IMR-90 (cell line): ENCODE results near the gene PRSS56. TPM values are rescaled to one million over a fixed set of nuclear protein-coding genes. Genes with fewer than 3 reads are reported as not detected.

Experiments used
- ATAC-seq: fragments of 200-7000 bp; cut with Tn5 transposase; 2 replicates; pipeline ENCODE4 v1.9.1; 2020; ENCODE audit warnings: low read depth, mild to moderate bottlenecking, moderate library complexity
- BruUV-seq: library from RNA; stranded (reverse); fragments of 400-500 nt; replicated peaks from 2 replicates; lab custom pipeline; 2021; lab: Mats Ljungman, UMichigan
- CTCF ChIA-PET: fragments of 300-600 bp; formaldehyde crosslinking; extraction: SDS; loops from one replicate; lab custom pipeline; 2021; ENCODE audit warnings: antibody characterized with exemption; lab: Yijun Ruan, JAX
- POLR2A ChIA-PET: fragments of 300-600 bp; sonication (Branson Sonifier 250); formaldehyde crosslinking; loops from one replicate; lab custom pipeline; 2022; ENCODE audit warnings: antibody characterized with exemption; ENCODE audit not compliant: unreplicated experiment; lab: Charles Lee
- DNase-seq: peaks from one replicate; pipeline ENCODE4 v3.0.0; 2013
- H2AFZ ChIP-seq: replicated peaks from 2 replicates; pipeline ENCODE3; 2013; ENCODE audit warnings: low read length, mild to moderate bottlenecking; ENCODE audit not compliant: poor library complexity
- H2AK5ac ChIP-seq: 2 replicates; pipeline ENCODE4 v1.6.1; 2013; ENCODE audit warnings: low read depth, low read length, inconsistent platforms
- H2AK9ac ChIP-seq: replicated peaks from 2 replicates; pipeline ENCODE3; 2013; ENCODE audit warnings: mild to moderate bottlenecking, low read depth, low read length, moderate library complexity; ENCODE audit not compliant: poor library complexity
- H2BK120ac ChIP-seq: 2 replicates; pipeline ENCODE4 v1.6.1; 2013; ENCODE audit warnings: low read depth, low read length, inconsistent platforms
- H2BK15ac ChIP-seq: 3 replicates; pipeline ENCODE4 v1.6.1; 2013; ENCODE audit warnings: low read depth, low read length, inconsistent platforms
- H2BK20ac ChIP-seq: 2 replicates; pipeline ENCODE4 v1.6.1; 2013; ENCODE audit warnings: low read depth, mild to moderate bottlenecking, inconsistent platforms, low read length, moderate library complexity
- H2BK5ac ChIP-seq: 2 replicates; pipeline ENCODE4 v1.6.1; 2013; ENCODE audit warnings: mild to moderate bottlenecking, low read depth, low read length, inconsistent platforms; ENCODE audit not compliant: poor library complexity, severe bottlenecking
- H3K14ac ChIP-seq: replicated peaks from 2 replicates; pipeline ENCODE4 v1.6.1; 2013; ENCODE audit warnings: low read depth, low read length, inconsistent platforms
- H3K18ac ChIP-seq: 2 replicates; pipeline ENCODE4 v1.6.1; 2013; ENCODE audit warnings: low read depth, low read length, control low read depth
- H3K23ac ChIP-seq: 2 replicates; pipeline ENCODE4 v1.6.1; 2013; ENCODE audit warnings: low read depth, low read length, inconsistent platforms
- H3K27ac ChIP-seq: 2 replicates; pipeline ENCODE4 v1.5.1; 2013; ENCODE audit warnings: mild to moderate bottlenecking, control low read depth, low read length; ENCODE audit not compliant: insufficient read depth
- H3K27me3 ChIP-seq: 2 replicates; pipeline ENCODE4 v1.6.1; 2013; ENCODE audit warnings: low read length; ENCODE audit not compliant: control insufficient read depth, insufficient read depth
- H3K36me3 ChIP-seq: 2 replicates; pipeline ENCODE4 v1.6.1; 2013; ENCODE audit warnings: low read length, mixed read lengths; ENCODE audit not compliant: control insufficient read depth, insufficient read depth
- H3K4ac ChIP-seq: 2 replicates; pipeline ENCODE4 v1.6.1; 2013; ENCODE audit warnings: low read depth, low read length, inconsistent platforms
- H3K4me1 ChIP-seq: 2 replicates; pipeline ENCODE4 v1.6.1; 2013; ENCODE audit warnings: low read length, mixed read lengths; ENCODE audit not compliant: control insufficient read depth, insufficient read depth
- H3K4me2 ChIP-seq: 2 replicates; pipeline ENCODE4 v1.6.1; 2013; ENCODE audit warnings: low read depth, mild to moderate bottlenecking, control low read depth, low read length, moderate library complexity
- H3K4me3 ChIP-seq: 2 replicates; pipeline ENCODE4 v1.5.1; 2013; ENCODE audit warnings: low read depth, mild to moderate bottlenecking, control low read depth, low read length, moderate library complexity; ENCODE audit not compliant: insufficient read depth
- H3K56ac ChIP-seq: 2 replicates; pipeline ENCODE4 v1.6.1; 2013; ENCODE audit warnings: low read length, inconsistent platforms; ENCODE audit not compliant: insufficient read depth; ENCODE audit errors: extremely low read depth
- H3K79me1 ChIP-seq, 2 experiments: 2 replicates each; pipeline ENCODE4 v1.6.1; 2013; ENCODE audit warnings: low read length in 2 of 2, inconsistent platforms in 1 of 2, low read depth in 1 of 2
- H3K9ac ChIP-seq: 2 replicates; pipeline ENCODE4 v1.6.1; 2013; ENCODE audit warnings: low read depth, low read length, control low read depth
- H3K9me1 ChIP-seq: 2 replicates; pipeline ENCODE4 v1.6.1; 2013; ENCODE audit warnings: low read length, inconsistent platforms; ENCODE audit not compliant: insufficient read depth
- H3K9me3 ChIP-seq: 2 replicates; pipeline ENCODE4 v1.6.1; 2013; ENCODE audit warnings: low read length; ENCODE audit not compliant: control insufficient read depth, insufficient read depth
- H4K20me1 ChIP-seq: 2 replicates; pipeline ENCODE4 v1.6.1; 2013; ENCODE audit warnings: low read length, inconsistent platforms; ENCODE audit not compliant: insufficient read depth
- H4K5ac ChIP-seq: 2 replicates; pipeline ENCODE4 v1.6.1; 2013; ENCODE audit warnings: mild to moderate bottlenecking, low read depth, low read length, control low read depth
- H4K8ac ChIP-seq, 2 experiments: 2 replicates each; pipeline ENCODE4 v1.6.1; 2013; ENCODE audit warnings: low read depth in 2 of 2, low read length in 2 of 2, control low read depth in 1 of 2, inconsistent platforms in 1 of 2
- H4K91ac ChIP-seq: 2 replicates; pipeline ENCODE4 v1.6.1; 2013; ENCODE audit warnings: low read depth, low read length, inconsistent platforms; ENCODE audit not compliant: insufficient read depth
- BHLHE40 ChIP-seq: fragments of 150-350 bp; IDR thresholded peaks from 2 replicates; pipeline ENCODE4 v1.6.1; 2016; ENCODE audit warnings: mild to moderate bottlenecking, low read depth, low read length
- CEBPB ChIP-seq: IDR thresholded peaks from 2 replicates; pipeline ENCODE4 v1.6.1; 2012; ENCODE audit warnings: low read depth, low read length, improper control_type of control experiment
- CHD1 ChIP-seq: IDR thresholded peaks from 2 replicates; pipeline ENCODE4 v1.6.1; 2012; ENCODE audit warnings: low read depth, low read length, improper control_type of control experiment
- FOS ChIP-seq: fragments of 150-350 bp; IDR thresholded peaks from 2 replicates; pipeline ENCODE4 v1.6.1; 2016; ENCODE audit warnings: low read depth, low read length
- MAFK ChIP-seq: IDR thresholded peaks from 2 replicates; pipeline ENCODE4 v1.6.1; 2012; ENCODE audit warnings: low read depth, low read length, improper control_type of control experiment
- MAZ ChIP-seq: IDR thresholded peaks from 2 replicates; pipeline ENCODE4 v1.6.1; 2012; ENCODE audit warnings: low read depth, mild to moderate bottlenecking, low read length, improper control_type of control experiment, moderate library complexity, borderline replicate concordance
- MXI1 ChIP-seq: IDR thresholded peaks from 2 replicates; pipeline ENCODE4 v1.6.1; 2012; ENCODE audit warnings: low read depth, mild to moderate bottlenecking, low read length, moderate library complexity, borderline replicate concordance
- NFE2L2 ChIP-seq: fragments of 150-350 bp; IDR thresholded peaks from 2 replicates; pipeline ENCODE4 v1.6.1; 2016; ENCODE audit warnings: low read depth, mild to moderate bottlenecking, low read length
- POLR2A ChIP-seq: IDR thresholded peaks from 2 replicates; pipeline ENCODE4 v1.6.1; 2012; ENCODE audit warnings: mild to moderate bottlenecking, low read depth, low read length
- RAD21 ChIP-seq: IDR thresholded peaks from 2 replicates; pipeline ENCODE4 v1.6.1; 2012; ENCODE audit warnings: low read length, improper control_type of control experiment
- RCOR1 ChIP-seq: IDR thresholded peaks from 2 replicates; pipeline ENCODE4 v1.6.1; 2012; ENCODE audit warnings: mild to moderate bottlenecking, low read length, improper control_type of control experiment; ENCODE audit not compliant: insufficient replicate concordance
- RFX5 ChIP-seq: IDR thresholded peaks from 2 replicates; pipeline ENCODE4 v1.8.0; 2012; ENCODE audit warnings: low read depth, mild to moderate bottlenecking, low read length, moderate library complexity
- SMC3 ChIP-seq: fragments of 150-350 bp; IDR thresholded peaks from 2 replicates; pipeline ENCODE4 v1.6.1; 2016; ENCODE audit warnings: low read depth, mild to moderate bottlenecking, antibody characterized with exemption, low read length, moderate library complexity
- WGBS, 2 experiments: methylation state at CpG; one replicate each; pipeline versions ENCODE4 v1.1.5 to v1.1.7; 2013; ENCODE audit warnings: missing lambda C conversion rate in 2 of 2; ENCODE audit not compliant: insufficient read length in 1 of 2; ENCODE audit errors: extremely low coverage in 2 of 2; 5-methylcytosine and 5-hydroxymethylcytosine counted together
- dilution Hi-C: fragments of 300-500 bp; cut with HindIII; formaldehyde crosslinking; loops from one replicate; pipeline ENCODE4 v1.14.3; 2018; ENCODE audit warnings: low sequenced_read_pairs; ENCODE audit not compliant: unreplicated experiment
- in situ Hi-C: fragments of 300-500 bp; cut with MboI; formaldehyde crosslinking; loops from 3 replicates; pipeline ENCODE4 v1.14.3; 2019; ENCODE audit warnings: low sequenced_read_pairs, inconsistent platforms, mixed read lengths
- intact Hi-C: fragments of 100-400 bp; cut with micrococcal nuclease; formaldehyde crosslinking; loops from 2 replicates; pipeline ENCODE4 v1.10.0; 2022
- polyA plus RNA-seq, 3 experiments: library from polyadenylated mRNA; depleted of rRNA; stranded (reverse); fragments of >200 nt; gene quantifications; 2 replicates each; pipeline ENCODE4 v1.2.3, GENCODE V29; 2012; ENCODE audit warnings: low replicate concordance in 1 of 3
- total RNA-seq: library from RNA; depleted of rRNA; stranded (reverse); fragments of >200 nt; gene quantifications from 2 replicates; pipeline ENCODE4 v1.2.3, GENCODE V29; 2012
- TF ChIP-seq, protein P1 (sequence below): conservative IDR thresholded peaks from 2 replicates; pipeline ENCODE4 v1.5.1; 2012; ENCODE audit warnings: mild to moderate bottlenecking, low read depth, low read length, improper control_type of control experiment
- TF ChIP-seq, protein P2 (sequence below): fragments of 150-350 bp; IDR thresholded peaks from 2 replicates; pipeline ENCODE4 v1.6.1; 2017; ENCODE audit warnings: mild to moderate bottlenecking, antibody characterized with exemption, low read length, low read depth
- TF ChIP-seq, protein P3 (sequence below): fragments of 150-350 bp; IDR thresholded peaks from 2 replicates; pipeline ENCODE4 v1.6.1; 2016; ENCODE audit warnings: low read depth, mild to moderate bottlenecking, low read length, moderate library complexity, borderline replicate concordance

PRSS56 gene
- total and polyA plus RNA-seq, 2 of the 4 experiments (the other 2 are of a cell fraction): not detected

DNA sequence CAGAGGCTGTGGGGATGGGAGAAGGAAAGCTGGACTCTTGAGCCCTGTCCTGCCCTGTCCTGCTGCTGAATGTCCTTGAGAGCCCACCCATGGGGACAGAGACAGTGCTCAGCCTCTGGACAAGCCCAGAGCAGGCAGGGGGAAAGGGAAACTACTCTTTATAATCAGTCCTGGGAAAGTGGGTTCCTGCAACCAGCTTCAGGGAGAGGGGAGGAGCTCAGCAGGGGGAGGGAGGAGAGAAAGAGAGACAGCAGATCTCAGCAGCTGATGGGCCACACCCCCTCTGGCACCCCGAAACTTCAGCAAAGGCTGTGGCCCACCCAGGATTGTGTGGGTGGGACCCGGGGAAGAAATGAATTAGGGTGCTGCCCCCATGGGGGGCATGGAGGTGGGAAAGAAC lies 44.1 kb upstream of the PRSS56 start:
- in situ Hi-C loops (no loop called here), dilution Hi-C loops (no loop called here), intact Hi-C loops (no loop called here)
- no TSS peak for BruUV-seq
- Histone ChIP-seq H3K9me3 (peaks cover 3% of the 10 kb centered on the region; the same call in 1 of the 2 replicates), H3K4me1 (no peaks in the 10 kb centered on the region), H3K14ac (no peak overlapping the region), H3K18ac (no peak overlapping the region), H3K4ac (no peak overlapping the region), H3K23ac (no peak overlapping the region), H3K36me3 (no peaks in the 10 kb centered on the region), H2AFZ (no peak overlapping the region), H3K79me1 (no peaks in the 10 kb centered on the region), H3K56ac (no peak overlapping the region), H4K8ac (no peak overlapping the region), H2BK5ac (no peak overlapping the region), H3K4me2 (no peak overlapping the region), H3K9ac (no peak overlapping the region), H4K5ac (no peak overlapping the region), H3K4me3 (no peak overlapping the region), H2BK20ac (no peak overlapping the region), H4K20me1 (no peaks in the 10 kb centered on the region), H4K91ac (no peak overlapping the region), H3K27me3 (peaks cover 48% of the 10 kb centered on the region), H2AK9ac (no peak overlapping the region), H2AK5ac (no peak overlapping the region), H2BK120ac (no peak overlapping the region), H3K9me1 (no peaks in the 10 kb centered on the region), H3K27ac (no peak overlapping the region), H2BK15ac (no peak overlapping the region)
- POLR2A ChIA-PET: no interaction called here
- WGBS, 2 experiments: no CpG with 5 or more reads among the region's 2 CpGs
- CTCF ChIA-PET: no interaction called here
- ATAC-seq (no peak), DNase-seq (no peak)
- TF ChIP-seq SMC3: no peak
- TF ChIP-seq, protein P1, sequence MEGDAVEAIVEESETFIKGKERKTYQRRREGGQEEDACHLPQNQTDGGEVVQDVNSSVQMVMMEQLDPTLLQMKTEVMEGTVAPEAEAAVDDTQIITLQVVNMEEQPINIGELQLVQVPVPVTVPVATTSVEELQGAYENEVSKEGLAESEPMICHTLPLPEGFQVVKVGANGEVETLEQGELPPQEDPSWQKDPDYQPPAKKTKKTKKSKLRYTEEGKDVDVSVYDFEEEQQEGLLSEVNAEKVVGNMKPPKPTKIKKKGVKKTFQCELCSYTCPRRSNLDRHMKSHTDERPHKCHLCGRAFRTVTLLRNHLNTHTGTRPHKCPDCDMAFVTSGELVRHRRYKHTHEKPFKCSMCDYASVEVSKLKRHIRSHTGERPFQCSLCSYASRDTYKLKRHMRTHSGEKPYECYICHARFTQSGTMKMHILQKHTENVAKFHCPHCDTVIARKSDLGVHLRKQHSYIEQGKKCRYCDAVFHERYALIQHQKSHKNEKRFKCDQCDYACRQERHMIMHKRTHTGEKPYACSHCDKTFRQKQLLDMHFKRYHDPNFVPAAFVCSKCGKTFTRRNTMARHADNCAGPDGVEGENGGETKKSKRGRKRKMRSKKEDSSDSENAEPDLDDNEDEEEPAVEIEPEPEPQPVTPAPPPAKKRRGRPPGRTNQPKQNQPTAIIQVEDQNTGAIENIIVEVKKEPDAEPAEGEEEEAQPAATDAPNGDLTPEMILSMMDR: no peak
- TF ChIP-seq RFX5: no peak
- no peak for TF ChIP-seq POLR2A
- no peak for TF ChIP-seq CEBPB
- no peak for TF ChIP-seq CHD1
- TF ChIP-seq MXI1: no peak
- TF ChIP-seq MAZ: no peak
- TF ChIP-seq, protein P2, sequence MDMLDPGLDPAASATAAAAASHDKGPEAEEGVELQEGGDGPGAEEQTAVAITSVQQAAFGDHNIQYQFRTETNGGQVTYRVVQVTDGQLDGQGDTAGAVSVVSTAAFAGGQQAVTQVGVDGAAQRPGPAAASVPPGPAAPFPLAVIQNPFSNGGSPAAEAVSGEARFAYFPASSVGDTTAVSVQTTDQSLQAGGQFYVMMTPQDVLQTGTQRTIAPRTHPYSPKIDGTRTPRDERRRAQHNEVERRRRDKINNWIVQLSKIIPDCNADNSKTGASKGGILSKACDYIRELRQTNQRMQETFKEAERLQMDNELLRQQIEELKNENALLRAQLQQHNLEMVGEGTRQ: no peak
- no peak for TF ChIP-seq RCOR1
- TF ChIP-seq BHLHE40: no peak
- TF ChIP-seq RAD21: no peak
- TF ChIP-seq NFE2L2: no peak
- TF ChIP-seq, protein P3, sequence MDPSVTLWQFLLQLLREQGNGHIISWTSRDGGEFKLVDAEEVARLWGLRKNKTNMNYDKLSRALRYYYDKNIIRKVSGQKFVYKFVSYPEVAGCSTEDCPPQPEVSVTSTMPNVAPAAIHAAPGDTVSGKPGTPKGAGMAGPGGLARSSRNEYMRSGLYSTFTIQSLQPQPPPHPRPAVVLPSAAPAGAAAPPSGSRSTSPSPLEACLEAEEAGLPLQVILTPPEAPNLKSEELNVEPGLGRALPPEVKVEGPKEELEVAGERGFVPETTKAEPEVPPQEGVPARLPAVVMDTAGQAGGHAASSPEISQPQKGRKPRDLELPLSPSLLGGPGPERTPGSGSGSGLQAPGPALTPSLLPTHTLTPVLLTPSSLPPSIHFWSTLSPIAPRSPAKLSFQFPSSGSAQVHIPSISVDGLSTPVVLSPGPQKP: no peak
- TF ChIP-seq MAFK: no peak
- TF ChIP-seq FOS: no peak
